ENCODE data around the gene FBXO27.
"Not testable (repeated sequence)": the region's sequence is repeated elsewhere in the genome, so short reads cannot be mapped to it uniquely, and the experiment has no call there.

The FBXO27 gene, protein sequence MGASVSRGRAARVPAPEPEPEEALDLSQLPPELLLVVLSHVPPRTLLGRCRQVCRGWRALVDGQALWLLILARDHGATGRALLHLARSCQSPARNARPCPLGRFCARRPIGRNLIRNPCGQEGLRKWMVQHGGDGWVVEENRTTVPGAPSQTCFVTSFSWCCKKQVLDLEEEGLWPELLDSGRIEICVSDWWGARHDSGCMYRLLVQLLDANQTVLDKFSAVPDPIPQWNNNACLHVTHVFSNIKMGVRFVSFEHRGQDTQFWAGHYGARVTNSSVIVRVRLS

GRCh38 chr19:39032063-39032918 is at the start of gene FBXO27:
Gene FBXO27, minus strand, starts transcription at chr19:39032549. Its CDS starts 322 bp downstream, at chr19:39032227.
- DNase-seq: peak in 13 of 14 donors; percentile 3 to 85 (median 47)

- peak in 1 of 14 donors; percentile 21 for DNase-seq
Observed at GRCh38 chr19:39080431-39080830, 48.1 kb upstream of the FBXO27 start.

DNA sequence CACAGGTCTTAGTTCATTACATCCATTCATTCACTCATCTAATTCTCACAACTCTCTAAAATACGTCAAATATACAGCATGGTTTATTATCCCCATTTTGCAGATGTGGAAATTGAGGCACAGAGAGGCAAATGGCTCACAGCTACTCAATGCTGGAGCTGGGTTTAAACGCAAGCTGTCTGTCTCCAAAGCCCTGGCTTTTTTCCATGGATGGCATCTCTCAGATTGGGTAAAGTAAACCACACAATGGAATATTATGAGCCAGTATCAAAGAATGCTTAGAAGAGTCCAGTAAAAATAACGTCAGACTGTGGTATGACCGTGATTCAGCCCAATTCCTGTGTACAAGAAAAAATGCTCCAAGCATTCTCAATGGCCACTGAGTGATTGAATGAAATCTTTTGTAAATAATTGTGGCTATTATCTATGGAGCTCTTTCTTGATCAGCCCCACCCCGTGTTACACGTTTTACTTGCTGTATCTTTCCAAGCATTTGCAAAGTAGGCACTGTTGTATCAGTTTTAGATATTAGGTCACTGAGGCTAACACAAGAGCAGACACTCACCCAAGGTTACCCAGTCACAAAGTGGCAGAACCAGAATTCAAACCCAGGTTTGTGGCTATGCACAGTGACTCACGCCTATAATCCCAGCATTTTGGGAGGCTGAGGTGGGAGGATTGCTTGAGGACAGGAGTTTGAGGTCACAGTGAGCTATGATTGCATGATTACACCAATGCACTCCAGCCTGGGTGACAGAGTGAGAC is 46.3 kb upstream of the FBXO27 start:
- DNase-seq: peak in 7 of 14 donors; percentile 13 to 51 (median 32)

- DNase-seq: no peak
Observed at GRCh38 chr19:39077323-39077722, 45.0 kb upstream of the FBXO27 start.

- no peak for DNase-seq
Observed at GRCh38 chr19:39074942-39075341, 42.6 kb upstream of the FBXO27 start.

GRCh38 chr19:39074205-39074692 is 41.9 kb upstream of the FBXO27 start:
- DNase-seq: no peak

DNA sequence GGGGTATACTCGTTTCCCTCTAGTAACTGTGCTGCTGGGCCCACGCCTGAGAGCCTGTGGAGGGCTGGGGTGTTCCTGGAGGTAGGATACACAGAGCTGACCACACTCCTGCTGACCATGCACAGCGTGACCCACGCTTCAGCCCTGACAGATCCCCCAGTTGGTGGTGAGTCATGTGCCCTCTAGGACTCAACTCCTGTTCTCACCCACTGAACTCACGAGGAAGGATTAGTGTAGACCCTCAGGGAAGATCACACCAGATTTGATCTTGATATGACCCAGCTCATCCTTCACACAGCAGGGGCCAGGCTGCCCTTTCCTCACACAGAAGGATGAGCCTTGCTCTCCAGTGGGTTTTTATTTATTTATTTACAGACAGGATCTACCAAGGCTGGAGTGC is 38.5 kb upstream of the FBXO27 start:
- no peak for DNase-seq

DNA sequence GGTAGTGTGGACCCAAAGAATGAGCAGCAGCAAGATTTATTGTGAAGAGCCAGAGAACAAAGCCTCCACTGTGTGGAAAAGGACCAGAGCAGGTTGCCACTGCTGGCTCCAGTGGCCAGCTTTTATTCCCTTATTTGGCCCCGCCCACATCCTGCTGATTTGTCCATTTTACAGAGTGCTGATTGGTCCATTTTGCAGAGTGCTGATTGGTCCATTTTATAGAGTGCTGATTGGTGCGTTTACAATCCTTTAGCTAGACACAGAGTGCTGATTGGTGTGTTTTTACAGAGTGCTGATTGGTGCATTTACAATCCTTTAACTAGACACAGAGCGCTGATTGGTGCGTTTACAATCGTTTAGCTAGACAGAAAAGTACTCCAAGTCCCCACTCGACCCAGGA is 35.9 kb upstream of the FBXO27 start:
- not testable (repeated sequence) for DNase-seq

DNA sequence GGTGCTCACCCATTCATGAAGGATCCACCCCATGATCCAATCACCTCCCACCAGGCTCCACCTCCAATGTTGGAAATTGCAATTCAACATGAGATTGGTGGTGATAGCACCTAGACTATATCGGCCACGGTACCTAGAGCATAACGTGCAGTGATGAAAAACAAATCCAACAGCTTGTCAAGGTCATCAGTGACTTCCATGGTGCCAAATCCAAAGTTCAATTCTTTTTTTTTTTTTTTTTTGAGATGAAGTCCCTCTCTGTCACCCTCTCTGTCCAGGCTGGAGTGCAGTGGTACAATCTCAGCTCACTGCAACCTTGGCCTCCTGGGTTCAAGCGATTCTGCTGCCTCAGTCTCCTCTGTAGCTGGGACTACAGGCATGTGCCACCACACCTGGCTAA is 34.8 kb upstream of the FBXO27 start:
- DNase-seq: no peak

DNA sequence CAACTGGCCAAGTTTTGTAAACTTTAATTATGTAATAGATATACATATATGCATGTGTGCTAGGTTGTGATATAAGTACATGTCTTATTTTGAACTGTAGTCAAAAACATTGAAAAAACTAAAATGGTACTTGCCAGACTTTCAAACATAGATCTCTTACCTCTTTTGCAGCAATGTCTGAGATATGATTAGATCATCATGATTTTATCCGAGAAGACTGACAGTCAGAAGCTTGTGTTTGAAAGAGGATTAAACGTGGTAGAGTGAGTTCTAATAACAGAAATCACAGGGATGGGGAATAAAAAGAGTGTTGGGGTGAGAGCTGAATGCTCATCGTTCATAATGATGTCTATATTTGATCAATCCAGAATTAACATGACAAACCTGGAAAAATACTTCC is 33.6 kb upstream of the FBXO27 start:
- no peak for DNase-seq

DNA sequence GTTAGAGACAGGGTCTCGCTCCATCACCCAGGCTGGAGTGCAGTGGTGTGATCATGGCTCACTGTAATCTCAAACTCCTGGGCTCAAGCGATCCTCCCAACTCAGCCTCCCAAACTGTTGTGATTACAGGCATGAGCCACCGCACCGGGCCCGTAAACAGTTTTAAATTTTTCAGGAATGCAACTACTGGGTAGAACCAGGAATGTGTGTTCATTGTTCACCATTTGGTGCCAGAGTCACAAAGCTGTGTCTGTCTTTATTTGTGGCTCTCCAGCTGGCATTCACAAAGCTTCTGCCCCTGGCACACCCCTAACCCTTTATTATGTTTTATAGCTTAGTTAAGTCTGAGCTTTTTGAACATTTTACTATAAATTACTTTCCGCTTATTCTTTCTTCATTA is 32.1 kb upstream of the FBXO27 start:
- DNase-seq: no peak

DNA sequence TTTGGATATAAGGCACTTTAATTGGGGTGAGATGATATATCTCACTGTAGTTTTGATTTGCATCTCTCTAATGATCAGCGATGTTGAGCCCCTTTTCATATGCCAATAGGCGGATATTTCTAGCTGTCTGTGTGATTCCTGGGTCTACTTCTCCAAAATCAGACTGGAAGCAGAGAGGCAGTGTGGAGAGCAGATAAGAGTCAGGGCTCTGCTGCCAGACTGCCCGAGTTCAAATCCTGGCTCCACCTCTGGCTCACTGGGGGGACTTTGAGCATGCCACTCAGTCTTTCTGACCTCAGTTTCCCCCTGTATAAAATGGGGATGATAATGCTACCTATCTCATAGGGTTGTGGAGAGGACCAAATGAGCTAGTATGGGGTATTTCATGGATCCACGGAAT is 27.8 kb upstream of the FBXO27 start:
- DNase-seq: no peak

GRCh38 chr19:39059302-39059701 is 27.0 kb upstream of the FBXO27 start:
- no peak for DNase-seq

GRCh38 chr19:39057615-39058014 is 25.3 kb upstream of the FBXO27 start:
- DNase-seq: no peak

DNA sequence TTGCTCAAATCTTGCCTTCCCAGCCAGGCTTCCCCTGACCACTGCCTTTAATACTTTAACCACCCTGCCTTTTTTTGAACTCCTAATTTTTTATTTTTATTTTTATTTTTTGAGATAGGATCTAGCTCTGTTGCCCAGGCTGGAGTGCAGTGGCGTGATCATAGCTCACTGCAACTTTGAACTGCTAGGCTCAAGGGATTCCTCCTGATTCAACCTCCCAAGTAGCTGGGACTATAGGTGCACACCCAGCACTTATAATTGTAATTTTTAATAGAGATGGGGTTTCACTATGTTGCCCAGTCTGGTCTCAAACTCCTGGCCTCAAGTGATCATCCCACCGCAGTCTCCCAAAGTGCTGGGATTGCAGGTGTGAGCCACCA is 21.7 kb upstream of the FBXO27 start:
- DNase-seq: no peak

DNA sequence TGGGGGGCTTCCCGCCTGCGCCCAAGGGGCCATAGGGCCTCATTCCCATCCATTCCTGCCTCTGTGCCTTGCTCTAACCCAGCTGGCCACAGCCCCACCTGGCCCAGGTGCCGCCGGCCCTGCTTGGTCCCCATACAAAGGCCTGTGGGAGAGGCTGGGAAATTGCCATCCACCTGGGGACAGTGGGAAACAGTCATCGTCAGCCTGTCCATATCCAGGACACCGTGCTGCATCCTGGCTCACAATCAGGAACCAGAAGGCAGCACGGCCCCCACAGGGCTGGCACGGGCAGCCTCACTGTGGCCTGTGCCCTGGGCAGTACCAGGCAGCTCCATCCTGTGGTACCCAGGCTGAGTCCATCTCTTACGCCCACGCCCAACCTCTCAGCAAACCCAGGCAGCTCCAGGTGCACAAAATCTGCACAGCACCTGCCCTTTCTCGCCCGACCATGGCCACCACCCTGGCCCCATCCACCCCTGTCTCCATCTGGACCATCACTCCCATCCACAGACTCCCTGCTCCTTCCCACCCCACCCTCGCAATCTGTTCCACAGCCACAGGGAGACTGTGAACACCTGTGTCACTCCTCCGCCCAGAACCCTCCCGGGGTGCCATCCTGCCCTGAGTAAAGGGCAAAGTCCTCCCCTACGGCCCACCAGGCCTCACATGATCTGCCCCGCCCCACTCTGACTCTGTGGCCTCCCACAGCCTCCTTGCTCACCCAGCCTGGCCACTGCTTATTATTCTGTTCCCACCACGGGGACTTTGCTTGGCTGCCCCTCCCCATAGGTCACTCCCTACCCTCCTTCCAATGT is 21.1 kb upstream of the FBXO27 start:
- DNase-seq: peak in 10 of 14 donors; percentile 11 to 98 (median 46)

GRCh38 chr19:39052846-39053245 is 20.5 kb upstream of the FBXO27 start:
- peak in 9 of 14 donors; percentile 17 to 56 (median 40) for DNase-seq

GRCh38 chr19:39052243-39052746 is 19.9 kb upstream of the FBXO27 start:
- DNase-seq: peak in 13 of 14 donors; percentile 1 to 74 (median 42)

DNA sequence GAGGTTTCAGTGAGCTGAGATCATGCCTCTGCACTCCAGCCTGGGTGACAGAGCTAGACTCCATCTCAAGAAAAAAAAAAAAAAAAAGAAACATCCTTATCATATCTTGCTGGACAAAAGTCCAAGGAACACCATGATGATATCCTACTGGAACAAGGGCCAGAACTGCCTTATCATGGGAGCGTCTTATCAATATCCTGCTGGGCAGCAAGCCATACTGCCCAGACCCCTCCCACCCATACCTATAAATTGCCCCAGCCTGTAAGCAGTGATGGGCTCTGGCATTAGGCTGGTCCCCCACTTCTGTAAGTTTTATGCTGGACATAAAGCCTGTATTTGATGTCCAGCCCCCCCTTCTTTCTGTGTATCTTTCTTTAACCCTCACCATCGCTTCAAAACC is 14.7 kb upstream of the FBXO27 start:
- DNase-seq: no peak

- no peak for DNase-seq
Observed at GRCh38 chr19:39046037-39046821, 13.9 kb upstream of the FBXO27 start.

GRCh38 chr19:39045506-39045905 is 13.2 kb upstream of the FBXO27 start:
- DNase-seq: no peak

All from C1 segment of cervical spinal cord (tissue), 14 donors.